ENCODE measurements around the gene BCAR3. TPM values are rescaled to one million over a fixed set of nuclear protein-coding genes. Genes with fewer than 3 reads are reported as not detected.
"Not testable (repeated sequence)": the region's sequence is repeated elsewhere in the genome, so short reads cannot be mapped to it uniquely, and the experiment has no call there.

BCAR3 gene
- total RNA-seq, 2 experiments from 2014 or later, result 0.42 to 0.55 TPM

DNA sequence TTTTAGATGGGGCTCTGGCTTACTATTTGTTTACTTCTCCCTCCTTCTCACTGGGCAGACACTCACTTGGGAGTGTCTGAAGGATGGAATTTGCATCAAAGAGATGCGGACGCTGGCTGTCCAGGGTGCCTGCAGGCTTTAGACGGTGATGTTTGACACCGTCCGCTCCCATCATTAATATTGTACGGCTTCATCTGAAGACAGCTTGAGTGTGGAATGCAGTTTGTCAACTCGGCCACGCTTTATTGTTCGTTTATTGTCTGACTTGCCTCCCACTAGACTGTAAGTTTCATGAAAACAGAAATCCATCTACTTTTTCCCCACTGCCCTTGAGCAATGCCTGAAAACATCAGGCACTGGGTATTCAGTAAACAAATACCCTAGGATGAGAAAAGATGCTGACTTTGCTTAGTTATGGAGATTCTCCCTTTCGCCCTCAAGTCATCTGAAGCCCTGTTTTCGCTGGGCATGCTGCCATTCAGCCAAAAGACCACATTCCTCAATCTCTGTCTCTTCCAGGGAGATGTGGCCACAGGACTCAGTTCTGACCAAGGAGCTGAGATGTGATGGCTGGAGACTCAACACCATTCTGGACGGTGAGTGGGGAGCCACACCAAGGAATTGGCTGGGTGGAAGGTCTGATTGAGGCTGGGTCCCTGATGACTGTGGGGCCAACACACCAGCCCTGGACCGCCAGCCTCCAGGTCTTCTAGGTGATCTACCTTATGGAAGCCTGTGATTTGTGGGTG is 87.6 kb downstream of the BCAR3 start:
- Mint-ChIP-seq H3K9me3 (no peaks in the 10 kb centered on the region), H3K36me3 (ENCODE audit: low read depth) (no peaks in the 10 kb centered on the region), H3K4me1 (ENCODE audit: low read depth) (peaks cover 8% of the 10 kb centered on the region), H3K27ac (no peak overlapping the region), H3K4me3 (no peak overlapping the region), H3K27me3 (ENCODE audit: low read depth) (no peaks in the 10 kb centered on the region)
- DNase-seq, result no peak
- CTCF ChIA-PET, result interaction anchor here (0.6 kb wide), 1 partner anchor 1658 kb away, joined by 3 read pairs; no protein-coding TSS in a partner anchor
- intact Hi-C loops (cut with micrococcal nuclease), result no loop called here

DNA sequence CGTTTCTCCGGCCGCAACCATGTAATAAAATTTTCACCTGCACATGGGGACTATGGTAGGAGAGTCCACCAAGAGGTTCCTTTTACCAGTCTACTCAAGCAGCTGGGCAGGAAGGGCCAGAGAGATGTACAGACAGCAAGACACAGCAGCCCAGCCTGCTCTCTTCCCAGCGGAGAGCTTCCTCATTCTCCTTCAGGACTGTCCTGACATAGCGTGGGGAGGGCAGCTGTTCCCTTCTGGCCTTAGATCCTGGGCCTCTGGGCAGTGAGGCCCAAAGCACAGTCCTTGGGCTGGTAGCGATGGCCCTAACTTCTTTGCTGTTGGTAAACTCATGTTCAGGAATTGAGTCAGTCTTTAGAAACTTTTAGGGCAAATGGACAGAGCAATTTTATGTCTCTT is 89.1 kb downstream of the BCAR3 start:
- CTCF ChIA-PET, result interaction anchor here (1.1 kb wide), 1 partner anchor 37 kb away, joined by 3 read pairs; no protein-coding TSS in a partner anchor
- Mint-ChIP-seq H3K4me1 (ENCODE audit: low read depth) (peaks cover 8% of the 10 kb centered on the region), H3K27me3 (ENCODE audit: low read depth) (no peaks in the 10 kb centered on the region), H3K4me3 (no peak overlapping the region), H3K27ac (no peak overlapping the region), H3K9me3 (no peaks in the 10 kb centered on the region), H3K36me3 (ENCODE audit: low read depth) (no peaks in the 10 kb centered on the region)
- intact Hi-C loops (cut with micrococcal nuclease), result no loop called here
- DNase-seq, result no peak

DNA sequence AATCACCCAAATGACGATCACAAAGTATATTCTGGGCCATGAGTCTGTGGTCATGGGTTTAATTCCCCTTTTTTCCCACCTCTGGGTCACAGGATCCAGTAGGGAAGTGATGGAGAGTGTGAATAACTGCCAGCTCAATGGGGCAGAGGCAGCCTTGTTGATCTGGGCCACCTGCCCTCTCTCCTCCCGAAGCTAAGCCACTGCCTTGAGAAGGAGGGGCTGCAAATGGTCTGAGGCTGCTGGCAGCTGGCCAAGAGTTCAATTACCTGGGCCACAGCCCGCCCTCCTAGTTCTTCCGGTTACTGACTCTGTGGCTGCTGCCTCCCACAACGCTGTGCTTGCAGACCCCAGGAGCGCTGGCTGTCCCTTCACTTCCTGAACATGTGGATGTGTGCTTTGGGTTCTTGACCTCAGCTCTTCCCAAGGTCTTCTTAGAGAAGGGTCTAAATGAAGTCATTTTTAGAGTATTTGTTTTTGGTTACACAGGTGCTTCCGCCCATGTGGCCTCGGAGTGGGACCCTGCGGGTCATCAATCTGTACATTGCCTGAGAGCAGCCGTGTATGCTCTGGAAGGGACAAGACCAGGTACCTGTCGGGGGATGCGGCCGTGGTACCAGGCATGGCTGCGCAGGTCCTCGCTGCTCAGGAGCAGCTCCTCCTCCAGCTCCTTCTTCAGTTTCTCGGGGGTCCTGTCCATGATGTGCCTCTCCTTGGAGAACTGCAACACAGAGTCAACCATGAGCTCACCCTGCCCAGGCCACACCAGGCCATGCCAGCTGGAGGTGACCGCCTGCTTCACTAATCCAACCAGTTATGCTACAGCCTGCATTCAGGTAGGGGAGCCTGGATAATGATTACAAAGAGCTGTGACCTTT is 89.7 kb downstream of the BCAR3 start:
- no peaks in the 10 kb centered on the region for H3K36me3 Mint-ChIP-seq (ENCODE audit: low read depth)
- H3K9me3 Mint-ChIP-seq, result no peaks in the 10 kb centered on the region
- H3K4me3 Mint-ChIP-seq, result no peak overlapping the region
- no peak overlapping the region for H3K27ac Mint-ChIP-seq
- intact Hi-C loops (cut with micrococcal nuclease), result no loop called here
- H3K4me1 Mint-ChIP-seq (ENCODE audit: low read depth), result peaks cover 8% of the 10 kb centered on the region
- CTCF ChIA-PET, result interaction anchor here (1.1 kb wide), 1 partner anchor 37 kb away, joined by 3 read pairs; no protein-coding TSS in a partner anchor
- no peaks in the 10 kb centered on the region for H3K27me3 Mint-ChIP-seq (ENCODE audit: low read depth)
- peak; percentile 20 for DNase-seq

DNA sequence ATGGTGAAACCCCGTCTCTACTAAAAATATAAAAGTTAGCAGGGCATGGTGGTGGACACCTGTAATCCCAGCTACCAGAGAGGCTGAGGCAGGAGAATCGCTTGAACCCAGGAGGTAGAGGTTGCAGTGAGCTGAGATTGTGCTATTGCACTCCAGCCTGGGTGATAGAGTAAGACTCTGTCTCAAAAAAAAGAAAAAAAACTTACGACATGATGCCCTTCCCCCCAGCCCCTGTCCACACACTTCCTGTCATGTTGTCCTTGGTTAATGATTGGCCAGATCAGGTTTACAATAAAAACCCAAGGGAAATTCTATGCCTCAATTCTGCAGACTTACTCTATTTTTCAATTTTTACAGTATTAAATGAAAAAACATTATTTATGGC is 90.4 kb downstream of the BCAR3 start:
- intact Hi-C loops (cut with micrococcal nuclease); H3K9me3 Mint-ChIP-seq; H3K4me1 Mint-ChIP-seq (ENCODE audit: low read depth); H3K36me3 Mint-ChIP-seq (ENCODE audit: low read depth); H3K27me3 Mint-ChIP-seq (ENCODE audit: low read depth); H3K27ac Mint-ChIP-seq; CTCF ChIA-PET; H3K4me3 Mint-ChIP-seq; DNase-seq: not testable (repeated sequence)

DNA sequence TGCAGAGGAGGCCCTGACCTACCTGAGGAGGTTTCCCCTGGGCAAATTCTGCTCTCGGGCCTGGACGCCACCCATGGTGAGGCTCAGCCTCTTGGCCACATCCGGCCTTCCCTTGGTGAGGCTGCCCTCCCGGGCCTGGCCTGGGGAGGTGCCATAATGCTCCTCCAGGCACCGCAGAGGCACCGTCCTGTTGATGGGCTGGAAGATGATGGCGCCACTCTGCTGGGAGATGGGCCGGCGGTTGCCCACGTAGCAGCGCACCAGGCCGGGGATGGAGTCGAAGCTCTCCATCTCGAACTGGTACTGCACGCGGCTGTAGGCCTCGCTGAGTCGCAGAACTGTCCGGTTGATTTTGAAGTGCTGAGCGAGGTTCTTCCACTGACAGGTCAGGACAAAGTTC is 92.7 kb downstream of the BCAR3 start:
- H3K4me1 Mint-ChIP-seq (ENCODE audit: low read depth), result peaks cover 8% of the 10 kb centered on the region
- CTCF ChIA-PET, result no interaction called here

DNA sequence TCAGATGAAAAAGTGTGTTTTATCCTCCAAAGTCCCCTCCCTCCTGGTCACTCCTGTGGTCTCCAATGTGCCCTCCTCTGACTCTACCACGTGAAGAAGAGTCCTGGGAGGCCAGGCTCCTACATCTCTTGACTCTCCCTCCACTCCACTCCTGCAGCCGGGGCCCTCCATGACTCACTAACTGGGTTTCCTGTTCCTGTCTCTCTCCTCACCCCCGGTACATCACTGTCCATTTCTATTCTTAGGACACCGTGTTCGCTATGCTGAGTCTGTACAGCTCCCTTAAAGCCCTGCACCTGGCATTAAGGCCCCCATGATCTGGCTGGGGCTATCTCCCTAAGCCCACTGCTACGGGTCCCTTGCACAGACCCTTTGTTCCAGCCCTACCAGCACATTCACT is 93.4 kb downstream of the BCAR3 start:
- intact Hi-C loops (cut with micrococcal nuclease), result no loop called here
- Mint-ChIP-seq H3K36me3 (ENCODE audit: low read depth) (no peaks in the 10 kb centered on the region), H3K27ac (no peak overlapping the region), H3K4me3 (no peak overlapping the region), H3K27me3 (ENCODE audit: low read depth) (no peaks in the 10 kb centered on the region), H3K9me3 (no peaks in the 10 kb centered on the region), H3K4me1 (ENCODE audit: low read depth) (peaks cover 8% of the 10 kb centered on the region)
- CTCF ChIA-PET, result no interaction called here
- no peak for DNase-seq

More for the DNA sequence above, 92.7 kb downstream of the BCAR3 start:
- Mint-ChIP-seq H3K27ac (no peak overlapping the region), H3K36me3 (ENCODE audit: low read depth) (no peaks in the 10 kb centered on the region), H3K4me3 (no peak overlapping the region), H3K9me3 (no peaks in the 10 kb centered on the region), H3K27me3 (ENCODE audit: low read depth) (no peaks in the 10 kb centered on the region)
- DNase-seq, result no peak
- intact Hi-C loops (cut with micrococcal nuclease), result no loop called here

DNA sequence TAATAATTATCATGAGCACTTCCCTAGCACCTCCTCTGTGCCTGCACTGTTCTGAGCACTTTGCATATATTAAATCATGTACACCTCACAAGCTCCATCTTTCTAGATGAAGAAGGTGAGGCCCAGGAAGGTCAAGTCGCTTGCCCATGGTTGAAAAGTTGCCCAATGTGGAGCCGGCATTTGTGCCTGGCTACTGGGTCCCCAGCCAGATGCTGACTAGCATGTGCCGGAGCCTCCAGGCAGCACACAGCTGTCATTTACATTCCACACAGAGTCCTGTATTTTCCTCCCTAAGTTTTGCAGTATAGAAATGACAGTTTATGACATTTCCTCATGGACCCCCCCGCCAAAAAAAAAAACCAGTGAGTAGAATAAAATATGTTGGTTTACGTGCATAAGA is 94.3 kb downstream of the BCAR3 start:
- Mint-ChIP-seq H3K4me3 (no peak overlapping the region), H3K4me1 (ENCODE audit: low read depth) (peaks cover 8% of the 10 kb centered on the region), H3K27me3 (ENCODE audit: low read depth) (no peaks in the 10 kb centered on the region), H3K36me3 (ENCODE audit: low read depth) (no peaks in the 10 kb centered on the region), H3K9me3 (no peaks in the 10 kb centered on the region), H3K27ac (no peak overlapping the region)
- no peak for DNase-seq
- CTCF ChIA-PET, result no interaction called here
- intact Hi-C loops (cut with micrococcal nuclease), result no loop called here

DNA sequence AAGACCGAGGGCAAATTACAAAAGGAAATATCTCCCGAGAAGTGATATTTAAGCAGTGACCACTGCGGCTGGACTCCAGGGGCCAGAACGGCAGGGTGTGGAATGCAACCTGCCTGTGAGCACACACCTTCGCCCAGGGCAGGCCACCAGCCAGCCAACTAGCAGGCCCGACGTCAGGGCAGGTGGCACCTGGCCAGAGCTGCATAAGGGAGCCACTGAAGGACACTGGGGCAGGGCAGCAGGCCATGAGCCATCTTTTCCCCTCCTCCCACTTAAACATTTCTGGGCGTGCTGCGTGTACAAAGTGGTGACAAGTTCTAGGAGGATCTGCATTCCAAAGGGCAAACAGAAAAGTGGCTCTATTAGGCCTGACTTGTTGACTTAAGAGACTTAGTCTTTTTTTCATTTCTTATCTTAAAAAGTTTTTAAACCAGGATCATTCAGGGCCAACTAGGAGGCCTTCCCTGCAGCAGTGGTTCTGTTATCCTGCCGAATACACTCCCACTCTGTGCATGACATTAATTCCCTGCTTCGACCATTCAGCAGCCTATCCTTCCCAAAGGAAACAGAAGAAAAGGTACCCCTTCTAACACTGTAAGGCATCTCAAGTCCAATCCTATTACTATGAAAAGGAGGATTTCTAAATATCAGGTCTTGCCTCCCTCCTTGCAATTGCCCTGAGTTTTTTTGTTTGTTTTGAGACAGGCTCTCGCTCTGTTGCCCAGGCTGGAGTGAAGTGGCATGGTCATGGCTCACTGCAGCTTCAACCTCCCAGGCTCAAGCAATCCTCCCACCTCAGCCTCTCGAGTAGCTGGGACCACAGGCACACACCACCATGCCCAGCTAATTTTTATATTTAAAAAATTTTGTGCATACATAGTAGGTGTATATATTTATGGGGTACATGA is 96.3 kb downstream of the BCAR3 start:
- CTCF ChIA-PET, result interaction anchor here (0.5 kb wide), 1 partner anchor 33 kb away, joined by 3 read pairs; no protein-coding TSS in a partner anchor
- intact Hi-C loops (cut with micrococcal nuclease), result no loop called here
- H3K4me3 Mint-ChIP-seq, result no peak overlapping the region
- H3K36me3 Mint-ChIP-seq (ENCODE audit: low read depth), result no peaks in the 10 kb centered on the region
- no peaks in the 10 kb centered on the region for H3K27me3 Mint-ChIP-seq (ENCODE audit: low read depth)
- H3K4me1 Mint-ChIP-seq (ENCODE audit: low read depth), result no peaks in the 10 kb centered on the region
- no peak overlapping the region for H3K27ac Mint-ChIP-seq
- DNase-seq, result no peak
- no peaks in the 10 kb centered on the region for H3K9me3 Mint-ChIP-seq

DNA sequence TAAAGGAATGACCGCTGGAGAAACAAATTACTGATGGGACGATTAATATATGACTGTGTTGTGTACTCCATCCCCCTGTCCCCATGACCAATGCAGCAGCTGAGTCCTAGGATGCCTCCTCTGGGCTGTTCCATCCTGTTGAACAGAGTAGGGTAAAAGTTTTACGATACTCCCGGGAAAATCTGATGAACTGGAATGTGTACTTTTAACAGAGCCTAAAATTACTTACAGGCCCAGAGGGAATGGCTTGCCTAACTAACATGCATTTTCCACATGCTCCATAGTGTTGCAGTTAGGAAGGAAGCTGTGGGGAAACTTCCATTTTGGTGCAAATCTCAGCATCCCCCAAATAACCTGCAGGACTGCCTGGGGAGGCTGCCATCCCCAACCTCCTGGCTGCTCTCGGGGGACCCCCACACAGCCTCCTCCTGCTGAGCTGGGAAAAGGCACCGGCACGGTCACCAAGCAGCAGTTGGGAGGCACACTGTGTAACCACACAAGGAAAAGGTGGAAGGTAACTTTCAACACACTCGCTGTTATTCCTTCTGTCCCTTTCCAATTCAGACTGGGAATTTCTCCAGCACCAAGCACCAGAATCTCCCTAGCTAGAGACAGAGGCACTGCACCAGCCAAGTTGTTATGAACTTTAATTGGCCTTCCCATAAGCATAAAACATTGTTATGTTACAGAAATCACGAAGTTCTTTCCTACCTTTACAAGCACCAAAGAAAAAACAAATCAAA is 97.2 kb downstream of the BCAR3 start:
- no peak for DNase-seq
- CTCF ChIA-PET, result interaction anchor here (0.5 kb wide), 1 partner anchor 34 kb away, joined by 3 read pairs; no protein-coding TSS in a partner anchor
- Mint-ChIP-seq H3K27ac (no peak overlapping the region), H3K9me3 (no peaks in the 10 kb centered on the region), H3K27me3 (ENCODE audit: low read depth) (no peaks in the 10 kb centered on the region), H3K4me3 (no peak overlapping the region), H3K4me1 (ENCODE audit: low read depth) (no peaks in the 10 kb centered on the region), H3K36me3 (ENCODE audit: low read depth) (no peaks in the 10 kb centered on the region)
- intact Hi-C loops (cut with micrococcal nuclease), result no loop called here

DNA sequence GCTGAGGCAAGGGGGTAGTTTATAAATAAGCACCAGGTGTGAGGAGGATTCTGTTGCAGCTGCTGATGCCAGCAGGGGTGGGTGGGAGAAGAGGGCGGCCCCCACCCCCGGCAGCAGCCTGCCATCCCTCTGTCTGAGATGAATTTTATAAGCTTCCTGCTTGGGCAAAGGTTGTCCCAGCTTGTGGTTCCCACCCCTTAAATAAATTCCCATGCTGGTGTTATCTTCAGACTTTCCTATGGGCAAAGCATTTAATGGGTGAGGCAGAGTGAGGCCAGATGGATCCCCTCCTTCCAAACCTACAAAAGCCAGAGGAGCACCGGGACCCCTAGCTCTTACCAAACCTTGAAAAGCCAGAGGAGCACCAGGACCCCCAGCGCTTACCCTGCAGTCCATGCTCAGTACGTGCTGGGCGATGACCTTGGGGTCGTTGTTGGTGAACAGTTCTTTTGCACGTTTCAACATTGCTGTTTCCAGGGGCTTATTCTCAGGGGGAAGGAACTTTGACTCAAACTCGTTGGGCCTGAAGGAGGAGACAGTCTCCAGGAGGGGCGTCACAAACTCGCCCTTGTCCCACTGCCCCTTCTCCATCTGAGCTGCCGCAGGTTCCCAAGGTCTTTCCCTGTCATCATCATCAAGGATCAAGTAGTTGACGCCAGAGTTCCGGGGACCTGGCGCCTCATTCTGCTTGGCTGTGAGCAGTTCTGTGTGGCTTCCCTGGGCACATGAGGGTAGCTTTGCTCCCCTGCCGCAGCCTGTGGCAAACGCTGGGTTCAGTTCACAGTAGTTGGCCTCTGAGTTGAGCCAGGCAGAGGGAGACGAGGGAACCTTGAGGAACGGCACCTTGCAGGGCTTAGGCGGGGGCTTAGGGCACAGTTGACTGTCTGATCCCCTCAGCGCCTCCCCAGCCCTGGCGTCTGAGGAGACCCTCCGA is 99.5 kb downstream of the BCAR3 start:
- no peaks in the 10 kb centered on the region for H3K9me3 Mint-ChIP-seq
- H3K36me3 Mint-ChIP-seq (ENCODE audit: low read depth), result no peaks in the 10 kb centered on the region
- no peaks in the 10 kb centered on the region for H3K4me1 Mint-ChIP-seq (ENCODE audit: low read depth)
- no peaks in the 10 kb centered on the region for H3K27me3 Mint-ChIP-seq (ENCODE audit: low read depth)
- no peak overlapping the region for H3K4me3 Mint-ChIP-seq
- intact Hi-C loops (cut with micrococcal nuclease), result no loop called here
- CTCF ChIA-PET, result interaction anchor here (0.8 kb wide), 1 partner anchor 163 kb away, joined by 3 read pairs; no protein-coding TSS in a partner anchor
- DNase-seq, result no peak
- no peak overlapping the region for H3K27ac Mint-ChIP-seq

DNA sequence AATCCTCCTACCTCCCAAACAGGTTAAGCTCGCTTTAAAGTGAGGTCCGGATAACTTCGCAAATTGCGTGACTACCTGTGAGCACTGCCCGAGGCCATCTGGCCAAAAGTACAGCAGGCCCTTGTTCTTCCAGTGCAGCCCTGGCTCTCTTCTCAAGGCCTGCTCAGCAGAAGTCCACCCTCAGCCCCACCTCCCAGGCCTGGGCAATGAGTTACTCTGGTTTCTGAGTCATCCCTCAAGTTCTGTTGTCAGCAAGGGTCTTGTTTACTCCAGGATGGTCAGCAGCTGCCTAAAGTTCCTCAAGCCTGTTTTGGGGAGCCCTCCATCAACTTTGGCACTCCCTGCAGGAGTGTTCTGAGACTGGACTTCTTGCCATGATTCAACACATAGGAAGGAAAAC is 101.7 kb downstream of the BCAR3 start:
- CTCF ChIA-PET, result interaction anchor here (0.6 kb wide), 1 partner anchor 42 kb away, joined by 3 read pairs; no protein-coding TSS in a partner anchor
- no peak overlapping the region for H3K27ac Mint-ChIP-seq
- no peaks in the 10 kb centered on the region for H3K4me1 Mint-ChIP-seq (ENCODE audit: low read depth)

More for the DNA sequence above, 101.7 kb downstream of the BCAR3 start:
- H3K4me3 Mint-ChIP-seq, result no peak overlapping the region
- no peaks in the 10 kb centered on the region for H3K9me3 Mint-ChIP-seq
- H3K36me3 Mint-ChIP-seq (ENCODE audit: low read depth), result no peaks in the 10 kb centered on the region
- no peak for DNase-seq
- no peaks in the 10 kb centered on the region for H3K27me3 Mint-ChIP-seq (ENCODE audit: low read depth)
- intact Hi-C loops (cut with micrococcal nuclease), result no loop called here
